CD4-positive, alpha-beta T cell treated with Interferon gamma for 1 hour (primary cell): Measurements from ENCODE around the gene PLEKHG4B.

Experiments
- DNase-seq: peaks from one replicate; pipeline ENCODE4 v3.0.0-alpha.2; 2020

Gene PLEKHG4B

DNA sequence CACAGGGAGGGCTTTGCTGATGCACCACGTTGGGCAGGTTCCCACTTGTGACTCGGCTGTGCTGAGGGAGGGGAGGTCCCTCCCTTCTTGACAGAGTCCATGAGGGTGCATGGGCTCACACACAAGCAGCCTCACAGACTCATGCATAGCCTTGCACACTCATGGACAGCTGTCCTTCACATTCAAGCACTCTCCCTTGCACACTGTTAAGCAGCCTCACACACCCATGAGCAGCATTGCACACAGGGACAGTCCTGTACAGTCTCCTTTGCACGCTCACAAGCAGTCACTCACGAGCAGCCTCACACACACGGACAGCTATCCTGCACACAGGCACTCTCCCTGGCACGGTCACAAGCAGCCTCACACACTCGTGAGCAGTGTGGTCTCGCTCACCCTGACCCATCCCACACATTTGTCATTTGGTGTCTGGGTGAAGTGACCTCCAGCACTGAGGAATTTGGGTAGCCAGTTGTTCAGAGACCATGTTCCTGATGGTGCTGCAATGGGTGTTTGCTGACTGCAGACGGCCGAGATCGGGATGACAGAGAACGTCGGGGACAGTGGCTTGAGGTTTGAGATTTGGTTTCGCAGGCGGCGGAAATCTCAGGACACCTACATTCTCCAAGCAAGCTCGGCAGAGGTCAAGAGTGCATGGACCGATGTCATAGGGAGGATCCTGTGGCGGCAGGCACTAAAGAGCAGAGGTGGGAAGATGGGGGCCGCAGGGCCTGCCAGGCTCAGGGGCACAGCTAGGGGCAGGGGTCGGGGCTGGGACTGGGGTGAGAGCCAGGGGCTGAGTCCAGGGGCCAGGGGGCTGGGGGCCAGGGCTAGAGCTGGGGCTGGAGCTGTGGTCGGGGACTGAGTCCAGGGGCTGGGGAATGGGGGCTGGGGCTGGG is 81.7 kb downstream of the PLEKHG4B start:
- DNase-seq: no peak

DNA sequence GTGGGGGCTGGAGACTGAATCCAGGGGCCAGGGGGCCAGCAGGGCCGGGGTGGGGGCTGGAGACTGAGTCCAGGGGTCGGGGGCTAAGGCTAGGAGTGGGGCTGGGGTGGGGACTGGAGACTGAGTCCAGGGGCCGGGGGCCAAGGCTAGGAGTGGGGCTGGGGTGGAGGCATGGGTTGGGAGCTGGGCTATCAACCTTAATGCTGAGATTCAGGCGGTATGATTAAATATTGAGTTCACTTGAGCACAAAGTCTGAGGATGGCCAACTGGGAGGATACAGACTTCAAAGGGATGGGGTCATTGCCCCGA is 82.3 kb downstream of the PLEKHG4B start:
- no peak for DNase-seq

DNA sequence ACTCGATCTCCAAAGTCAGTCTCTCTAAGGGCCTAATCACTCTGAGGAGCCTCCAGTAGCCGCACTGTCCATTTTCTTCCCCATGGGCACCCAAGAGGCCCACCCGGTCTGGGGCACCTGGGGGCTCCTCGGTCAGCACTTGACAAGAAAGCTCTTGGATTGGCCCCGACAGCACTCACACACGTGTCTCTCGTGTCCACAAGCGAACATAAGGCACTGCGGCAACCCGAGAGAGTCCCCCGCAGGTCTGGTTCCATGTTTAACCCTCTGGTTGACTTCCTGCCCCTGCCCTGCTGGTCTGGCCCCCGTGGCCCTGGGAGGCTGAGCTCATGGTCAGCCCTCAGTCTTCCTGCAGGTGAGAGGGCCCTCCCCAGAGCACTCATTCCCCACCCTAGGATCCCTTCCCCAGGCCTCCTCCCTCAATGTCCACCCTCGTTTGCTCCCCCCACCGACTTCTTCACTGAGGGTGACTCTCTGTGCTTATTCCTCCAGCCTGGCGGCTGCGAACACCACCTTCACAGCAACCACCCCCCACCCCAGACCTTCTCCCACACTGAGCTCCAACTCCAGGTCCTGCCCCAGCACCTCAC is 83.0 kb downstream of the PLEKHG4B start:
- DNase-seq: no peak

DNA sequence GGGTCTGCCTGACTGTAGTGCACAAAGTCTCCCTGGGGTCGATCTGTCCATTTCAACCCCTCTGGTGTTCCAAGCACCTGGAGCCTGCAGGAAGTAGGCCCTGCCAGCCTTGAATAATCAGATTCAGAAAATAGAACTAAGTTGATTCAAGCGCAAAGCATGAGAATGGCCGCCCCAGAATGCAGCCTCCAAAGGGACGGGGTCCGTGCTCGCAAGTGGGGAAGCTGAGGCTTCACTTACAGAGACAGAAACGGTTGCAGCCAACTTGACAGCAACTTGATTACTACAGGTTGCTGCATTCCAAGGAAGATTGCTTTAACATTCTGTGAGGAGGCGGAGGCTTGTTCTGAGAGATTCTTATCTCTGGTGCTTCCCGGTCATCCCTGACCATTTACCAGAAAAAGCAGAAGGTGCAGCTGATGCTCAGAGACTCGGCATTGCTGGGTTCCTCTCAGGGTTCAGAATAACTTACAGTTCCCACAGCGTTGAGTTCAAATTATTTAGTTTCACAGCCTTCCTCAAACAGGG is 84.4 kb downstream of the PLEKHG4B start:
- no peak for DNase-seq

DNA sequence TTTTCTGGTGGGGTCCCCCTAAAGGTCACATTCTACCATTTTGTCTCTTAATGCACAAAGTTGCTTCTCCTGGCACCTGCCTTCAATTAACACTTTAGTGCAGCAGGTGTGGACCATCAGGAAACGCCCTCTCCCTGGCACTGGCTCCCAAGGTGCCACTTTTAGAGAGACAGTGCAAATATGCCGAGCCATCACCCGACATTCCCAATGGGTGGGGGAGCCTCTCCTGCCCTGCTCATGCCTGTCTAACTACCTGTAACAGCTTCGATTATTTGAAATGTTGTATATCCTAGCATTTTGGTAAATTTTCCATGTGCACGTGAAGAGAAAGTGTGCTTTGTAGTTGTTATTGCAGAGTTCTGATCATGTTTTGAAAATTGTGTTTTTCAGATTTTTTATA is 86.1 kb downstream of the PLEKHG4B start:
- DNase-seq: no peak

DNA sequence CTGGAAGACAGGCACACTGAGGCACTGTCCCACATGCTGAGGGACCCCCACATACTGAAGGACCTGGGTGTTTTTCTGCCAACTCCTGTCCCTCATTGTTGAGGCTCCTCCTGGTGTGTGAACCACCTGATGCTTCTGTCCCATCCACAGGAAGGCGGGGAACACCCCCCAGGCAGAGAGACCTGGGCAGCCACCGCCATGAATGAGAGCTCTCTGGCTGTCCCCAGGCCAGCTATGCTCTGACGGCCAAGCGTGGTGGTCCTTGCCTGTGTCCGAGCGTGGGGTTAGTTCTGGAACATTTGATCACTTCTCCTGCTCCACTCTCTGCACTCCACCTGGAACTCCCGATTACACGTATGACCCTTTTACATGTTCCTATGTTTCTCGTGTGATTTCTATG is 87.4 kb downstream of the PLEKHG4B start:
- DNase-seq: no peak

DNA sequence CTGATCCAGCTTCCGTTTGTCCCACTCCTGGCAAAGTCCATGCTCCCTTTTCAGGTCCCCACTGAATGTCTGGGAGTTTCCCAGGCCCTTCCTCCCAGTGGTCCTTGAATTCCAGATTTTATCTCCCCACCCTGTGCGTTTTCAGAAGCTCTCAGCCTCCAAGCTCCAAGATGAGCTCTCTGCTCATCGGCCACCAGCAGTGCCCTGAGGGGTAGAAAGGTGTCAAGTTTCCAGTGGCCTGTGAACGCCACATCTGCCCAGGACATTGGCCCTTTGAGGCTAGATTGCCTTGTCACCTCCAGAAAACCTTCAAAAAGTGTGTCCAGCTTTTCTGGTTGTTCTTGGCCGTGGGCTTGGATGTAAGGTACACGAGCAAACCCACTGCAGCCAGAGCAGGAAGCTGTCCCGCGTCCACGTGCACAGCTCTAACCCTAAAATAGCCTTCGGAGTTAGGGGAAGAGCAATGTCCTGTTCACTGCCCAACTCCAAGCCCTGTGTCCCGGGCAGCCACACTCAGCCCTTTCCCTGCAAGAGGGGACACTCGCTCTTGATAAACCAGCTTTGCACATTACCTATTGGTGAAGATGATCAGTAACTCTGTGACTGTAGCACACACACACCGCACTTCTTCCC is 88.4 kb downstream of the PLEKHG4B start:
- no peak for DNase-seq

DNA sequence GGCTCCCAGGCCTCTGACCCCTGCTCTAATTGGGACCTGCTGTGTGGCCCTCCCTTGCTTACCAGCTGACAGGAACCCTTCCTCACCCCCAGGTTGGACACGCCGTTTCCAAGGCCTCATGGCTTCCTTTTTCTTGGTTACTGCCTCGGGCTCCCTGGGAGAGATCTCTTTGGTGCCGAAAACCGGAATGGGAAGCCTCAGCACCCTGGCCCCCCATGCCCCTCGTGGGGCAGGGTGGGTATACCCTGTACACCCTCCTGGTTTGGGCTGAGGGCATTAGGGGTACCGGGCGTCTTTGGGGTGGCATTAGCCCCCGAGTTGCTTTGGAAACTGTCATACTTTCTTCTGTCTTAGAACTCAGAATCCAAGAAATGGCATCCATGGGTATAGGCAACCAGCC is 89.2 kb downstream of the PLEKHG4B start:
- no peak for DNase-seq

DNA sequence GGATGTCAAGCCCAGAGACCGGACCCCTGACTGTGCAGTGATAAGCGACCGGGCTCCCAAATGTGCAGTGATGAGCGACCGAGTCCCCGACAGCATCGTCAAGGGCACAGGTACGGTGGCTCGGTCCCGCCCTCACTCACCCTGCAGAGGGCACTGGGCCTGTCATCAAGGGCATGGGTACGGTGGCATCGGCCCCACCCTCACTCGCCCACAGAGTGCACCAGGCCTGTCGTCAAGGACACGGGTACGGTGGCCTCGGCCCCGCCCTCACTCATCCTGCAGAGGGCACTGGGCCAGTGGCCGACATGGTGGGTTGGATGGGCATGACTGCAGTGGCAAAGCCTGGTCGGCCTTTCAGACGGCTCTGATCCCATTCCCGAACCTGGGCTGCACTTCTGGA is 89.6 kb downstream of the PLEKHG4B start:
- no peak for DNase-seq

DNA sequence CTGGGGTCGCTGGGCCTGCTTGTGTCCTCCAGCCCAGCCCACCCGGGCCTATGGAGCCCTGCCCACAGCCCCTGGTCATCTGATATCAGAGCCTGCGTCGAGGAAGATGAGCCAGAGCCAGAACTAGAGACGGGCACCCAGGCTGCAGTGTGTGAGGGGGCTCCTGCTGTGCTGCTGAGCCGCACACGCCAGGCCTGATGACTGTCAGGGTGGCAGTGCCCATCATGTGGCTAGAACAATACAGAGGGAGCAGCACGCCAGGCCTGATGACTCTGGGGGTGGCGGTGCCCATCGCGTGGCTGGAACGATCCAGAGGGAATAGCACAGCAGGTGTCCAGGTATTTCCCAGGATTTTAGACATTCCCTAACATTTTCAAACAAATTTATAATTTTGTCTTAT is 90.2 kb downstream of the PLEKHG4B start:
- no peak for DNase-seq

DNA sequence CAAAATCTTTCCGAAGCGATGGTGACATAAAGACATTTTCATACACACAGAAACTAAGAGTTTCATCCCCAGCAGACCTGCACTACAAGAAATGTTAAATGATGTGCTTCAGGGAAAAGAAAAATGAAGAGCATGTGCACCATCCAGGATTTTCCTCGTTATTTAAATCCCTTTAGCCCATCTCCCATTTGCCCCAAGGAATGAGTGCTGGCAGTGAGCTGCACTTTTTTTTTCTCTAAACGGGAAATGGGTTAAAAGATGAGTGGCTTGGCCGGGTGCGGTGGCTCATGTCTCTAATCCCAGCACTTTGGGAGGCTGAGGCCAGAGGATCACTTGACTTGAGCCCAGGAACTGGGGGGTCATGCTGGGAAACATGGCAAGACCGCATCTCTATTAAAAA is 92.5 kb downstream of the PLEKHG4B start:
- DNase-seq: no peak

DNA sequence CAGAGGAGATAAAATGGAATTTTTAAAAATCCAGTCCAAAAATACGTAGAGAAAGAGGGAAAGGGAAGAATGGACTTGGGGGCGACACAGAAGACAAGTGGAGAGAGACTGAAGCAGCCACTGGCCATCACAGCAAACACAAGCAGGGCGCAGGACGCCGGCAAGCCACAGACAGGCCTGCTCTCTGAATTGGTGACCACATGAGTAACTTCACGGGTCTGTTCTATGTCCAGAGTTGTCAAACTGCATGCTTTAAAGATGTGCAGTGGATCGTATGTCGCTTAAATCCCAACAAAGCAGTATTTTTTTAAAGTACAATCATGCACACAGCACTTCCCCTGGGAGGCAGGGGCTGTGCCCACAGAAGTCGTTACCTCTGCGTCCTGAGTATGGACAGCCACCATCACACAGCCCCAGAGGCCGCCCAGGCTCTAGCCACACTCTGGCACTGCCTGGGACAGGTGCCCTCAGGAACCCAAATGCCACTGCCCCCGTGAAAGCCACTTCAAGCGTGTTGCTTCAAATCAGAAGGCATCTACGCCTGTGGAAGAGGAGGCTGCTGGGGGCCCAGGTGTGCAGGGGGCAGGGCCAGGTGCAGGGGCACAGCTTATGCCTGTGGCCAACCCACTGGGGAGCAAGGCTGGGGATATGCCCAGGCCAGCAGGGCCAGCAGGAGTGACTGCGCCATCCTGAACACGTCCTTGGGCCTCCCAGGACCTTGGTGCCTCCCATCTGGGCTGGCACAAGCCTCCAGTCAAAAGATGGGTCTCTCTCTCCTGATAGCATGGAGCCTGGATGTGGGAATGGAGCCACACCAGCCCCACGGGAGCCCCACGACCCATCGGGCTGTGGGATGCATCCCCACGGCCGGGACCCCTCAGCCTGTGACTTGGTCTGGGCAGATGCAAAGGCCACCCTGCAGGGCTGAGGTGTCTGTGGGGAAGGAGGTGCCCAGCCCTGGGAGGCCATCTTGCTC is 93.4 kb downstream of the PLEKHG4B start:
- DNase-seq: no peak

DNA sequence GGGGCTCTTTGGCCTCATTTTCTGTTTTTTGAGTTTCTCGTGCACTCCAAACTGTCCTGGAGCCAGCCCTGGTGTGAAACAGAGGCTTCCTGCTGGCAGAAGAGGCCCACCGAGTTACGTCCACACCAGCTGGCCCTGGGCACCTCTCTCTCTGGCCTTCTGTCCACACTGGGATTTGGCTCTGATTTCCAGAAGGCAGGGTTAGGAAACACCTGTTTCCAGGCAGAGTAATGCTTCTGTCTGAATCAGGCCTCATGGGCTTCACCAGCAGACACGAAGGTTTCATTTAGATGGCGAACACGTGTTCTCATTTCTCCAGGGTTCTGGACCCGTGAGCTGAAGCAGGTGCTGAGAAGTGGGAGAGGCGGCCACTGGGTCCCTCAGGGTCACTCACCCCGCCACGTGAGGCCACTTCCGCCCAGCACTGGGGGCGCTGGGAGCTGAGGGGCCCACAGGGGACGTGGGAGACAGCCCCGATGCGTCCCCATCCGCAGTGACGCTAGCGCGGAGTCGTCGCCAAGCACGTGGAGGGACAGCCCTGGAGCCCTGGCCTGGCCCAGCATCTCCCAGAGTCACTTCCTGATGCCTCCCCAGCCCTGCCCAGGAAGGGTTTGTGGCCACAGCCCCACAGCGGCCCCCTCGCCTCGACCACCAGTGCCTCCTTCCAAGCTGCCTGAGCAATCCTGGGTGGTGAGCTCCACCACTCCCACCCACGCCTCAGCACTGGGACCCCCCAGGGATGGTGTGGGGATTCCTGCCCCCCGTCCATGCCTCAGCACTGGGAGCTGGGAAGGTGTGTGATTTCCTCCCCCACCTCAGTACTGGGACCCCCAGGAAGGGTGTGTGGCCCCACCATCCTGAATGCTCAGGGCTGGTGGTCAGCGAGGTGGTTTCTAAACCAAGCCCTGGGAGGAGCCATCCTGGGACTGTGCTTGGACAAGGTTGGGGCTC is 94.4 kb downstream of the PLEKHG4B start:
- DNase-seq: no peak

DNA sequence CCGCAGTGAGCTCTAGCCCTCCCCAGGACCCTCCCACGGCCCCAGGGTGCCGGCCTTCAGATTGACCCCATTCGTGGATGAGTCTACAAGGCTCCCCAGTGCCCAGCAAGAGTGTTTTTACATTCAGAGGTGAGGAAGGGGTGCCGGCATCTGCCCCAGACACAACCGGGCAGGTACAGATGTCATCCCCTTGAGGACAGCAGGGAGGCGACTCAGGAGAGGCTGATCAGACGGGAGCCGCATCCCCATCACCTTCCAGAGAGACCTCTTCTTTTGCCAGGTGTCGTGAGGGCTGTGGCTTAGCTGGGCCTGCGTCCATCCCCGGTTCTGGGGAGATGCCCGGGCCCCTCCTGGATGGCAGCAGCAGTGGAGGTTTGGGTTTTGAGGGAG is 95.1 kb downstream of the PLEKHG4B start:
- no peak for DNase-seq

DNA sequence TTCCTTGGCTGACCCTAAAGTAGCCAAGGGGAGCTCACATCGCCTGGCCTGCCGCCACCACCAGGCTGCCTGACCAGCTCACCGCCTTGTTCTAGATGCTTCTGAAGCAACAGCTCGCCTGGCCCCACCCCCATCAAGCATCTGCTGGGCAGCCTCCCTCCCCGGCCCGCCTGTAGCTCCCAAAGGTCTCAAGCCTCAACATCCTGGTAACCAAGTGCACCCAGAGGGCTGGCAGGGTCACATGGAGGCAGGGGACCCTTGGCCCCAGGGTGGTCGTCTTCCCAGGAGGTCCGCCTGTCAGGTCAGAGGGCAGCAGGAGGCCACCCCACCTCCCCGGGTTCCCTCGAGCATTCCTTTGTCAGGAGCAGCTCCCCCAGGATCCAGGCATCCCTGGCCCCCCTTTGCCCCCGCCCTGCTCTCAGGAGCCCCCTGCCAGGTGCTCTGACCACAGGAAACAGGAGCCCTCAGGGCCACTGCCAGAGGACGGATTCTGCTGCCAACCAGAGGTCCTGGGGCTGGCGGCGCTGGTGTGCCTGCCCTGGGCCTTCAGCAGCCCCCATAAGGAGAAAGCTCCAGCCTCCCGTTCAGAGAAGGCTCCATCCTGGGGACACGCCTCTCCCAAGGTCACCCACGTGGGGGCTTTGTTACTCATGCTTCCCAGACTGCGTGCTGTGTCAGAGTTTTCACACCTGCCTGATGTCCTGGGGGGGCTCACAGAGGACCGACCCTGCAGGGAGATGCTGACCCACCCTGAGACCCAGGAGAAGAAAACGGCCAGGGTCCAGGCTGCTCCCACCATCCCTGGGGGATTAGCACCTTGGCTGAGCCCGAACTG is 95.9 kb downstream of the PLEKHG4B start:
- DNase-seq: no peak

DNA sequence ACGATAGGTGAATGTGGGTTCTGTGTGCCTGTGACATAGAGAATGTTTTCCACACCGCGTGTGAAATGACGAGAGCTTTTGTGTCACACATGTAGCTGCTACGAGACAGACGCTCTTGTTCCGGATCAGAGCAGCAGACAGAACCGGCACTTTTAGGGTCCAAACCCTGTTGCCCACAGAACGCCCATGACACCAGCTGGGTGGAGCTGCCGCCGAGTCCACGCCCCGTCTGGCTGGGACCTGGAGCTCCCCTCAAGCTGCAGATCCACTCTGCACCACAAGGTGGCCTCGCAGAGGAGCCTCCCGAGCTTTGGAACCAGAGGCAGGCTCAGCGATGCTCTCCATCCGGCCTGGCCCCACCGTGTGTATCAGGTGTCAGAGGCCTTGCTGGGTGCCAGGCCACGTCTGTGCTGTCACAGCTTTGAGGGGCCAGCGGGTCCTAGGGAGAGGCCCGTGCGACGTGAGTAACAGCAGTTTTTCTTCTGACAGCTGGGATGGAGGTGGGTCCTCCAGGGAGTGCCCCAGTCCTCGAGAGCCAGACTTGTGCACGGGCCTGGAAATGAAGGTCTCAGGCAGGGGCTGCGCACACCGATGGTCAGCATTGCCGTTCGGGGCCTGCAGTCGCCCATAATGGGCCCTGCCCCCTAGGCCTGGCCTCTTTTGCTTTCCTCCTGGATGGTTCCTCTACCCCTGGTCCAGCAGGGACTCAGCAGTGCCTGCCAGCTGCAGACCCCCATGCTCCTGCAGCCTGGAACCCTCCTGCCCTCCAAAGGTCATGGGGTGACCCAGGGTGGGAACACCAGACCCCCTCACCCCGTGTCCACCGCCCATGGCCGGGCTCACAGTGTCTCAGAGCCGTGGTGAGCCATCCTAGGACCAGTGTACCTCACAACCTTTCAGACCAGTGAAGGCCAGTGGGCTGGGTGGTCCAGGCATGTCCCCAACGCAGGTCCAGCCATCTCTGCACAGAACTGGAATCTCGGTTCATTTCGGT is 96.8 kb downstream of the PLEKHG4B start:
- DNase-seq: peak; percentile 84

DNA sequence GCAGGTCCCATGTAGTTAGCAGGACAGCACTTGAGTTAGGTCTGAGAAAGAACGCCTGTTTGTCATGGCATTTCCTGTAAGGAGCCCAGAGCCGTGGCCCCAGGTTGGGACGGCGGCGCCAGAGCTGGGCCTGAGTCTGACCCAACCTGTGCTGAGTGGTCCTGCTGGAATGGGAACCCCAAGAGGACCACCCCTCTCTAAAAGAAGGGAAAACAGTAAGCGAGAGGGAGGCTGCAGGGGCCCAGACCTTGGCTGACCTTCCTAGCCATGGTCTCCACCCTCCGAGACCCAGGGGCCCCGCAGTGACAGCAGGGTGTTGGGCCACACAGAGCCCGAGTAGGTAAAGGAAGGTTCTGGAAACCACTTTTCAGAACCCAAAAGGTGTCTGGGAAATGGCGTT is 97.5 kb downstream of the PLEKHG4B start:
- no peak for DNase-seq

DNA sequence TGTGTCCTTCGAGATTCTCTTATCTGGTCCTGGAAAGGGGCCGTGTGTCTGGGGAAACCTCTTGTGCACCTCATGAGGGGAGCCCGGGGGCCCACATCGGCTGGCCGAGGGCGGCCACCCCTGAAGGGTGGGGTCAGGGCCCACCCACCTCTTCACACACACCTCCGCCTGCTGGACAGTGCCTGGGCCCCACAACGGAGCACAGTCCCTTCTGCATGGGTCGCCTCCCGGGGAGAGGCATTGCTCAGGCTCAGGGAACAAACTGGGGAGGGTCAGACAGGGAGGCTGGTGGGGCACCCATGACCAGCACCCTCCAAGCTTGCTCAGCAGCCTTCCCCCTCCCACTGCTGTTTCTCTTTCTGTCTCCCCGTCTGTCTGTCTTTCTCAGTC is 98.0 kb downstream of the PLEKHG4B start:
- DNase-seq: no peak

DNA sequence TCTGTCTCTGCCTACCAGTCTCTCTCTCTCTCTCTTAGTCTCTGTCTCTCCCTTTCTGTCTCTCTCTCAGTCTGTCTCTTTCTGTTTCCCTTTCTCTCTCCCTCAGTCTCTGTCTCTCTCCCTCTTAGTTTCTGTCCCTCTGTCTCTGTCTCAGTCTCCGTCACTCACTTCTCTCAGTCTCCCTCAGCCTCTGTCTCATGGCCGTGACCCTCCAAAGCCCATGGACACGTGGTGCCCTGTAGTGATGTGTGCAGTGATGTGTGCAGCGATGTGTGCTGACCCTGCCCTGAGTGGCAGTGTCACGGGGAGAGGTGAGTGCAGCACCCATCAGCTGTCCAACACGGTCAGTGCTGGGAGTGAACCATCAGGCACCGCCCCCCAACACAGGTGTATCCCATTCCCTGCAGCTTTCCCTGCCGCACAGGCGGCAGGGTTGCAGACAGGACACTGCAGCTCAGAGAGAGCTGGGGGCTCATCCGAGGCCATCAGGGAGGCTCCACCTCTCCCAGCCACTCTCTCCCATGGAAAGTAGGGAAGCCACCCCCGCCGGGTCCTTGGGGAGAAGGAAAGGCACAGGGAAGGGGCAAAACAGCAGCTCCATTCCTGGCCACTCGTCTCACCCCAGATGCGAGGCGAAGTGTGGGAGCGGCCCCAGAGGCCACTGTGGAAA is 98.5 kb downstream of the PLEKHG4B start:
- DNase-seq: no peak
